Measurements from ENCODE around the gene STARD5. TPM values are rescaled to one million over a fixed set of nuclear protein-coding genes. Genes with fewer than 3 reads are reported as not detected.

The STARD5 gene
- total RNA-seq, 1 experiment from 2014 or later = 0.41 TPM

GRCh38 chr15:81304226-81304625 is 19.7 kb downstream of the STARD5 start:
- no peak overlapping the region for H2AFZ ChIP-seq
- H3K9me2 ChIP-seq (ENCODE audit: insufficient read depth) = no peaks in the 10 kb centered on the region
- no peaks in the 10 kb centered on the region for H3K4me1 ChIP-seq (replicated peaks; ENCODE audit: insufficient read depth)
- intact Hi-C loops (cut with micrococcal nuclease; ENCODE audit: unreplicated experiment) = no loop called here
- CTCF ChIA-PET = no interaction called here
- 0 out of 2 replicates have a peak, but pooled peaks cover 6% of the 10 kb centered on the region for H3K27me3 ChIP-seq (ENCODE audit: insufficient read depth, low read depth)
- H3K27ac ChIP-seq = no peak overlapping the region
- H3F3A ChIP-seq (ENCODE audit: insufficient read depth, low read depth) = no peaks in the 10 kb centered on the region
- H3K4me3 ChIP-seq = no peak overlapping the region
- no peaks in the 10 kb centered on the region for H4K20me1 ChIP-seq (ENCODE audit: insufficient read depth)
- DNase-seq = no peak
- H3K79me2 ChIP-seq (ENCODE audit: low read depth) = no peaks in the 10 kb centered on the region
- no peaks in the 10 kb centered on the region for H3K9me3 ChIP-seq (ENCODE audit: insufficient read depth, low read depth)
- POLR2A ChIA-PET (ENCODE audit: unreplicated experiment) = no interaction called here
- H3K4me2 ChIP-seq = no peak overlapping the region
- BruUV-seq (replicated peaks) = no TSS peak
- no peak for TF ChIP-seq EZH2 (IDR thresholded peaks at IDR 0.05; ENCODE audit: low read depth)
- no peaks in the 10 kb centered on the region for H3K36me3 ChIP-seq (ENCODE audit: low read depth)

GRCh38 chr15:81303244-81304225 is 20.4 kb downstream of the STARD5 start:
- Histone ChIP-seq H3K9me2 (ENCODE audit: insufficient read depth) (no peaks in the 10 kb centered on the region), H3K4me3 (no peak overlapping the region), H3K36me3 (ENCODE audit: low read depth) (no peaks in the 10 kb centered on the region), H4K20me1 (ENCODE audit: insufficient read depth) (no peaks in the 10 kb centered on the region), H3K27me3 (ENCODE audit: insufficient read depth, low read depth) (0 out of 2 replicates have a peak, but pooled peaks cover 11% of the 10 kb centered on the region), H3K79me2 (ENCODE audit: low read depth) (no peaks in the 10 kb centered on the region), H3F3A (ENCODE audit: insufficient read depth, low read depth) (no peaks in the 10 kb centered on the region), H3K4me2 (no peak overlapping the region), H3K27ac (no peak overlapping the region), H3K9me3 (ENCODE audit: insufficient read depth, low read depth) (no peaks in the 10 kb centered on the region), H2AFZ (no peak overlapping the region), H3K4me1 (replicated peaks; ENCODE audit: insufficient read depth) (no peaks in the 10 kb centered on the region)
- BruUV-seq (replicated peaks) = no TSS peak
- ChIA-PET CTCF (no interaction called here), POLR2A (ENCODE audit: unreplicated experiment) (no interaction called here)
- TF ChIP-seq CTCF (conservative IDR thresholded peaks at IDR 0.05) = no peak
- TF ChIP-seq EZH2 (IDR thresholded peaks at IDR 0.05; ENCODE audit: low read depth) = no peak
- intact Hi-C loops (cut with micrococcal nuclease; ENCODE audit: unreplicated experiment) = no loop called here
- DNase-seq = no peak

GRCh38 chr15:81302701-81303109 is 21.2 kb downstream of the STARD5 start:
- BruUV-seq (replicated peaks) = no TSS peak
- DNase-seq = no peak
- intact Hi-C loops (cut with micrococcal nuclease; ENCODE audit: unreplicated experiment) = no loop called here
- Histone ChIP-seq H3K4me3 (no peak overlapping the region), H3K79me2 (ENCODE audit: low read depth) (no peaks in the 10 kb centered on the region), H3K27me3 (ENCODE audit: insufficient read depth, low read depth) (0 out of 2 replicates have a peak, but pooled peaks cover 11% of the 10 kb centered on the region), H3K4me1 (replicated peaks; ENCODE audit: insufficient read depth) (no peaks in the 10 kb centered on the region), H4K20me1 (ENCODE audit: insufficient read depth) (no peaks in the 10 kb centered on the region), H3K27ac (no peak overlapping the region), H3K4me2 (no peak overlapping the region), H3K36me3 (ENCODE audit: low read depth) (no peaks in the 10 kb centered on the region), H2AFZ (no peak overlapping the region), H3K9me2 (ENCODE audit: insufficient read depth) (no peaks in the 10 kb centered on the region), H3F3A (ENCODE audit: insufficient read depth, low read depth) (no peaks in the 10 kb centered on the region), H3K9me3 (ENCODE audit: insufficient read depth, low read depth) (no peaks in the 10 kb centered on the region)
- no peak for TF ChIP-seq EZH2 (IDR thresholded peaks at IDR 0.05; ENCODE audit: low read depth)
- CTCF ChIA-PET = no interaction called here
- POLR2A ChIA-PET (ENCODE audit: unreplicated experiment) = interaction anchor here (0.7 kb wide), 1 partner anchor 10 kb away, joined by 3 read pairs; no protein-coding TSS in a partner anchor

GRCh38 chr15:81301815-81302399 is 22.0 kb downstream of the STARD5 start:
- no peaks in the 10 kb centered on the region for H3K36me3 ChIP-seq (ENCODE audit: low read depth)
- no peaks in the 10 kb centered on the region for H3K9me3 ChIP-seq (ENCODE audit: insufficient read depth, low read depth)
- H4K20me1 ChIP-seq (ENCODE audit: insufficient read depth) = no peaks in the 10 kb centered on the region
- no peak overlapping the region for H3K27ac ChIP-seq
- H3F3A ChIP-seq (ENCODE audit: insufficient read depth, low read depth) = no peaks in the 10 kb centered on the region
- ChIA-PET CTCF (no interaction called here), POLR2A (ENCODE audit: unreplicated experiment) (interaction anchor here (0.7 kb wide), 1 partner anchor 11 kb away, joined by 3 read pairs; no protein-coding TSS in a partner anchor)
- H3K4me3 ChIP-seq = no peak overlapping the region
- H3K9me2 ChIP-seq (ENCODE audit: insufficient read depth) = no peaks in the 10 kb centered on the region
- intact Hi-C loops (cut with micrococcal nuclease; ENCODE audit: unreplicated experiment) = no loop called here
- 0 out of 2 replicates have a peak, but pooled peaks cover 11% of the 10 kb centered on the region for H3K27me3 ChIP-seq (ENCODE audit: insufficient read depth, low read depth)
- no peak overlapping the region for H3K4me2 ChIP-seq
- no peaks in the 10 kb centered on the region for H3K79me2 ChIP-seq (ENCODE audit: low read depth)
- H2AFZ ChIP-seq = no peak overlapping the region
- no peaks in the 10 kb centered on the region for H3K4me1 ChIP-seq (replicated peaks; ENCODE audit: insufficient read depth)
- TF ChIP-seq CTCF (conservative IDR thresholded peaks at IDR 0.05) (no peak), EZH2 (IDR thresholded peaks at IDR 0.05; ENCODE audit: low read depth) (no peak)
- BruUV-seq (replicated peaks) = no TSS peak
- no peak for DNase-seq

All from PC-9 (cell line).